ENCODE data around the gene PDZRN3. TPM values are rescaled to one million over a fixed set of nuclear protein-coding genes. Genes with fewer than 3 reads are reported as not detected.

The PDZRN3 gene
- total and polyA plus RNA-seq, 2 donors (not counting 3 experiments of a cell fraction or from before 2014, with no cell fraction given), result not detected

DNA sequence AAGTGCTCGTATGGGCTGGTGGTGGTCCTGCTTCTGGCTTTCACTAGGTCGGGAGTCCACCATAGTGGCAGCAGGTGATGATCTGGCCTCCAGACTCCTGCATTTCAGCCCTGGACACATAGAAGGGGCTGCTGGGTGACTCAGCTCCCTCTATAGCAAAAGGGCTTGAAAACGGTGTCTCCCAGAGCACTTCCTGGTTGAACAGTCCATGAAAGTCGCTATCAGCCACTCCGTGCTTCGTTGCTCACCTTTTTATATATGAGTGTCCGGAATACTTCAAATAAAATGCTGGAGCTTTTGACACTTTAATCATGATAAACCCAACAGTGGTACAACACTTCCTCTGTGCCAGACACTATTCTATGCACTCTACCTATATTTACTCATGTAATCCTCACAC, 213.2 kb downstream of the PDZRN3 start:
- intact Hi-C loops (cut with micrococcal nuclease) (no loop called here), dilution Hi-C loops (cut with MboI; ENCODE audit: extremely low pct_ligation_motif_present, low sequenced_read_pairs) (no loop called here)
- CTCF ChIA-PET, result no interaction called here
- no TSS peak for BruUV-seq (replicated peaks)
- H4K20me1 ChIP-seq (replicated peaks; ENCODE audit: control insufficient read depth, extremely low read depth, insufficient read depth, low read length), result no peaks in the 10 kb centered on the region
- FAIRE-seq (no peak), DNase-seq (ENCODE audit: low read depth, low spot score) (no peak)
- no peaks in the 10 kb centered on the region for H3K9me1 ChIP-seq (replicated peaks; ENCODE audit: control insufficient read depth, extremely low read depth, insufficient read depth, low read length)
- H2AFZ ChIP-seq (ENCODE audit: low read depth, low read length), result no peak overlapping the region
- H3K27ac ChIP-seq (ENCODE audit: insufficient read depth, low read depth, low read length), result no peak overlapping the region
- TF ChIP-seq POLR2A (IDR thresholded peaks at IDR 0.05; ENCODE audit: low read depth, low read length) (no peak), MYC (IDR thresholded peaks at IDR 0.05; ENCODE audit: low read depth, low read length) (no peak), GATA2 (IDR thresholded peaks at IDR 0.05; ENCODE audit: insufficient read depth, insufficient read length, low read depth, low read length) (no peak)
- H3K4me3 ChIP-seq (replicated peaks in 1 of 3; ENCODE audit: insufficient read depth in 1 of 3, low read depth in 1 of 3, low read length in 3 of 3), result no peak overlapping the region
- H3K9me3 ChIP-seq (replicated peaks; ENCODE audit: control insufficient read depth, insufficient read depth, low read length), result no peaks in the 10 kb centered on the region
- H3K4me2 ChIP-seq (ENCODE audit: insufficient read depth, low read length), result no peak overlapping the region
- no peaks in the 10 kb centered on the region for H3K4me1 ChIP-seq (ENCODE audit: control insufficient read depth, extremely low read depth, insufficient read depth, low read length)
- H3K79me2 ChIP-seq (ENCODE audit: control insufficient read depth, insufficient read depth, low read length), result no peaks in the 10 kb centered on the region
- no peak overlapping the region for H3K9ac ChIP-seq (replicated peaks; ENCODE audit: extremely low read depth, insufficient read depth, low read length)
- H3K27me3 ChIP-seq (ENCODE audit: control insufficient read depth in 2 of 2, insufficient read depth in 2 of 2, low read length in 2 of 2), result no peaks in the 10 kb centered on the region
- POLR2A ChIA-PET, result no interaction called here
- H3K36me3 ChIP-seq (ENCODE audit: control insufficient read depth in 2 of 2, extremely low read depth in 1 of 2, insufficient read depth in 2 of 2, low read length in 2 of 2), result no peaks in the 10 kb centered on the region

DNA sequence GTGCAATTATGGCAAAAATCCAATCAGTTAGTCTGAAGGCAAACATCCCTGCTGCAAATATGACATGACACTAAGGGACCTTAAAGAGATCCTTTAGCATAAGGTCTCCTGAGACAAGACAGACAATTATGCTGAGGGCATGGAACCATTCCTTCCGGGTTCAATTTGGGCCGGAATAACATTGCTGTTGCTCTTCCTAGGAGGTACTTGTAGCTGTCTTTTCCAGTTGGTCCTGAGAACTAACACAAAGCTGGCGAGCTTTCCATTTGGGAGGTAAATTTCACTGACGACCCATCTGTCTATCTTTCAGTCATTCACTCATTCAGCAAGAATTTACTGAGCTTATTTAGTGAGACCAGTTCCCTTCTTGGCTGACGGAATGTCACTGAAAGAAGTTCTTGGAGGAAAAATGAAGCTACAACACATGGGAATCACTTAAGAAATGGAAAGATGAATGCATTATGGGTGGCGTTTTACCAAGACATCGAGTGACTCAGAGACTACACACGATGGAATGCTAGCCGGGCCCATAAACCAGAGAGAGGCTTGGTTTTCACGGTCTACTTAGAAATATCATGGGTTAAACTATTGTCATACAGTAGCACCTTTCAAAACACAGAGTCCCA, 215.5 kb downstream of the PDZRN3 start:
- DNase-seq (ENCODE audit: low read depth, low spot score) (no peak), FAIRE-seq (no peak)
- ChIA-PET POLR2A (no interaction called here), CTCF (no interaction called here)
- H3K4me2 ChIP-seq (ENCODE audit: insufficient read depth, low read length), result no peak overlapping the region
- H3K79me2 ChIP-seq (ENCODE audit: control insufficient read depth, insufficient read depth, low read length), result no peaks in the 10 kb centered on the region
- TF ChIP-seq, protein P1, sequence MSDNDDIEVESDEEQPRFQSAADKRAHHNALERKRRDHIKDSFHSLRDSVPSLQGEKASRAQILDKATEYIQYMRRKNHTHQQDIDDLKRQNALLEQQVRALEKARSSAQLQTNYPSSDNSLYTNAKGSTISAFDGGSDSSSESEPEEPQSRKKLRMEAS (IDR thresholded peaks at IDR 0.05; ENCODE audit: insufficient read depth, insufficient read length), result no peak
- TF ChIP-seq EZH2 (IDR thresholded peaks at IDR 0.05; ENCODE audit: borderline replicate concordance, low read depth, low read length, severe bottlenecking), result no peak
- no peak for TF ChIP-seq GATA2 (IDR thresholded peaks at IDR 0.05; ENCODE audit: insufficient read depth, insufficient read length, low read depth, low read length)
- no peak for TF ChIP-seq JUN (IDR thresholded peaks at IDR 0.05; ENCODE audit: borderline replicate concordance, insufficient read depth, insufficient read length, low read depth)
- no peak for TF ChIP-seq MYC (IDR thresholded peaks at IDR 0.05; ENCODE audit: low read depth, low read length)
- TF ChIP-seq POLR2AphosphoS5 (IDR thresholded peaks at IDR 0.05; ENCODE audit: insufficient read depth, low read depth, low read length), result no peak
- TF ChIP-seq, protein P2, sequence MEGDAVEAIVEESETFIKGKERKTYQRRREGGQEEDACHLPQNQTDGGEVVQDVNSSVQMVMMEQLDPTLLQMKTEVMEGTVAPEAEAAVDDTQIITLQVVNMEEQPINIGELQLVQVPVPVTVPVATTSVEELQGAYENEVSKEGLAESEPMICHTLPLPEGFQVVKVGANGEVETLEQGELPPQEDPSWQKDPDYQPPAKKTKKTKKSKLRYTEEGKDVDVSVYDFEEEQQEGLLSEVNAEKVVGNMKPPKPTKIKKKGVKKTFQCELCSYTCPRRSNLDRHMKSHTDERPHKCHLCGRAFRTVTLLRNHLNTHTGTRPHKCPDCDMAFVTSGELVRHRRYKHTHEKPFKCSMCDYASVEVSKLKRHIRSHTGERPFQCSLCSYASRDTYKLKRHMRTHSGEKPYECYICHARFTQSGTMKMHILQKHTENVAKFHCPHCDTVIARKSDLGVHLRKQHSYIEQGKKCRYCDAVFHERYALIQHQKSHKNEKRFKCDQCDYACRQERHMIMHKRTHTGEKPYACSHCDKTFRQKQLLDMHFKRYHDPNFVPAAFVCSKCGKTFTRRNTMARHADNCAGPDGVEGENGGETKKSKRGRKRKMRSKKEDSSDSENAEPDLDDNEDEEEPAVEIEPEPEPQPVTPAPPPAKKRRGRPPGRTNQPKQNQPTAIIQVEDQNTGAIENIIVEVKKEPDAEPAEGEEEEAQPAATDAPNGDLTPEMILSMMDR (IDR thresholded peaks at IDR 0.05; ENCODE audit: extremely low read depth in 1 of 2, insufficient read depth in 1 of 2, low read depth in 1 of 2, low read length in 2 of 2), result no peak
- no peak for TF ChIP-seq FOS (IDR thresholded peaks at IDR 0.05; ENCODE audit: borderline replicate concordance, insufficient read depth, low read length)
- TF ChIP-seq POLR2A (IDR thresholded peaks at IDR 0.05; ENCODE audit: low read depth, low read length), result no peak
- no peaks in the 10 kb centered on the region for H3K4me1 ChIP-seq (ENCODE audit: control insufficient read depth, extremely low read depth, insufficient read depth, low read length)
- no peak overlapping the region for H2AFZ ChIP-seq (ENCODE audit: low read depth, low read length)
- BruUV-seq (replicated peaks), result no TSS peak
- H4K20me1 ChIP-seq (replicated peaks; ENCODE audit: control insufficient read depth, extremely low read depth, insufficient read depth, low read length), result no peaks in the 10 kb centered on the region
- H3K9ac ChIP-seq (replicated peaks; ENCODE audit: extremely low read depth, insufficient read depth, low read length), result no peak overlapping the region
- H3K36me3 ChIP-seq (ENCODE audit: control insufficient read depth in 2 of 2, extremely low read depth in 1 of 2, insufficient read depth in 2 of 2, low read length in 2 of 2), result no peaks in the 10 kb centered on the region
- H3K9me1 ChIP-seq (replicated peaks; ENCODE audit: control insufficient read depth, extremely low read depth, insufficient read depth, low read length), result no peaks in the 10 kb centered on the region
- no peak overlapping the region for H3K27ac ChIP-seq (ENCODE audit: insufficient read depth, low read depth, low read length)
- dilution Hi-C loops (cut with MboI; ENCODE audit: extremely low pct_ligation_motif_present, low sequenced_read_pairs), result no loop called here
- intact Hi-C loops (cut with micrococcal nuclease), result no loop called here
- H3K9me3 ChIP-seq (replicated peaks; ENCODE audit: control insufficient read depth, insufficient read depth, low read length), result no peaks in the 10 kb centered on the region
- H3K27me3 ChIP-seq (ENCODE audit: control insufficient read depth in 2 of 2, insufficient read depth in 2 of 2, low read length in 2 of 2), result no peaks in the 10 kb centered on the region
- H3K4me3 ChIP-seq (replicated peaks in 1 of 3; ENCODE audit: insufficient read depth in 1 of 3, low read depth in 1 of 3, low read length in 3 of 3), result no peak overlapping the region
